ENCODE results near the gene UEVLD.
A peak's percentile ranks its signal among the peaks of the same experiment; 100 is the strongest.

- TF ChIP-seq YY1 (IDR thresholded peaks at IDR 0.05; ENCODE audit: extremely low read depth, insufficient replicate concordance, low read depth, low read length) (no peak), CTCF (IDR thresholded peaks at IDR 0.05 in 2 of 3, conservative IDR thresholded peaks at IDR 0.05 in 1 of 3; ENCODE audit: borderline replicate concordance in 1 of 3, insufficient read depth in 1 of 3, low read depth in 2 of 3, low read length in 2 of 3) (no peak), ZBTB33 (IDR thresholded peaks at IDR 0.05; ENCODE audit: extremely low read depth, insufficient replicate concordance, low read length) (no peak), MAX (IDR thresholded peaks at IDR 0.05) (no peak), SIN3A (IDR thresholded peaks at IDR 0.05; ENCODE audit: low read depth) (no peak), POLR2A (IDR thresholded peaks at IDR 0.05; ENCODE audit: borderline replicate concordance, extremely low read depth, insufficient read depth, insufficient read length) (no peak), SP1 (IDR thresholded peaks at IDR 0.05; ENCODE audit: low read depth) (0 out of 2 replicates have a peak, but pooled peaks have one; percentile 12)
These were observed 61.0 kb downstream of the UEVLD start for GRCh38 chr11:18527512-18527911.

Measured in HCT116 (cell line).